Measurements from ENCODE around the gene ITIH4.

DNA sequence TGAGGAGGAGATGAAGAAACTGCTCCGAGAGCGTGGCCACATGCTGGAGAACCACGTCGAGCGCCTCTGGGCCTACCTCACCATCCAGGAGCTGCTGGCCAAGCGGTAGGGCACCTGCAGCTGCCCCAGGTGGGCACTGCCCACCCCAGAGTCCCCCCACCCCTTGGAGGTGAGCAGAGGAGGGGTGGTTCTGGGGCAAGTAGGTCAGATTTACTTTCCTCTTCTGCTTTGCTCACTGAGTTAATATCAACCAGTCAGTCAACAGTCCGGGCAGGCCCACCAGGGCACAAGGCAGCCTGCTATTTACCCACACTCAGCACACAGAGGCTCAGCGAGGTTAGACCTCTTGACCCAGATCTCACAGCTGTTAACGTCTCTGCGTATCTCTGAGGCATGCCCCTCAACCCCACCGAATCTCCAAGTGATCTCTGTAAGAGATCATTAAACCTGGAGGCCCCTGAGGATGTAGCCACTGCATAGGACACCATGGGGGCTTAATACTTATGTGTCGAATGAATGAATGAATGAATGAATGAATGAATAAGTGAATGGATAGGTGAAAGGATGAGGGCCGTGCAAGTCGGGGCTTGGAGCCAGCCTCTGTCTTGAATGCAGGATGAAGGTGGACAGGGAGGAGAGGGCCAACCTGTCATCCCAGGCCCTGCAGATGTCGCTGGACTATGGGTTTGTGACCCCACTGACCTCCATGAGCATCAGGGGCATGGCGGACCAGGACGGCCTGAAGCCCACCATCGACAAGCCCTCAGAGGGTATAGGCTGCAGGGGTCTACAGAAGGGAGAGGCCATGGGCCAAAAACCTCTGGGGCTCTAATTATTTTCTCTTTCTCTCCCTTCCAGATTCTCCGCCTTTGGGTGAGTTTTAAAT is 43.9 kb downstream of the ITIH4 start:
- TF ChIP-seq, protein P1, sequence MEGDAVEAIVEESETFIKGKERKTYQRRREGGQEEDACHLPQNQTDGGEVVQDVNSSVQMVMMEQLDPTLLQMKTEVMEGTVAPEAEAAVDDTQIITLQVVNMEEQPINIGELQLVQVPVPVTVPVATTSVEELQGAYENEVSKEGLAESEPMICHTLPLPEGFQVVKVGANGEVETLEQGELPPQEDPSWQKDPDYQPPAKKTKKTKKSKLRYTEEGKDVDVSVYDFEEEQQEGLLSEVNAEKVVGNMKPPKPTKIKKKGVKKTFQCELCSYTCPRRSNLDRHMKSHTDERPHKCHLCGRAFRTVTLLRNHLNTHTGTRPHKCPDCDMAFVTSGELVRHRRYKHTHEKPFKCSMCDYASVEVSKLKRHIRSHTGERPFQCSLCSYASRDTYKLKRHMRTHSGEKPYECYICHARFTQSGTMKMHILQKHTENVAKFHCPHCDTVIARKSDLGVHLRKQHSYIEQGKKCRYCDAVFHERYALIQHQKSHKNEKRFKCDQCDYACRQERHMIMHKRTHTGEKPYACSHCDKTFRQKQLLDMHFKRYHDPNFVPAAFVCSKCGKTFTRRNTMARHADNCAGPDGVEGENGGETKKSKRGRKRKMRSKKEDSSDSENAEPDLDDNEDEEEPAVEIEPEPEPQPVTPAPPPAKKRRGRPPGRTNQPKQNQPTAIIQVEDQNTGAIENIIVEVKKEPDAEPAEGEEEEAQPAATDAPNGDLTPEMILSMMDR (IDR thresholded peaks at IDR 0.05): no peak
- TF ChIP-seq, protein P2, sequence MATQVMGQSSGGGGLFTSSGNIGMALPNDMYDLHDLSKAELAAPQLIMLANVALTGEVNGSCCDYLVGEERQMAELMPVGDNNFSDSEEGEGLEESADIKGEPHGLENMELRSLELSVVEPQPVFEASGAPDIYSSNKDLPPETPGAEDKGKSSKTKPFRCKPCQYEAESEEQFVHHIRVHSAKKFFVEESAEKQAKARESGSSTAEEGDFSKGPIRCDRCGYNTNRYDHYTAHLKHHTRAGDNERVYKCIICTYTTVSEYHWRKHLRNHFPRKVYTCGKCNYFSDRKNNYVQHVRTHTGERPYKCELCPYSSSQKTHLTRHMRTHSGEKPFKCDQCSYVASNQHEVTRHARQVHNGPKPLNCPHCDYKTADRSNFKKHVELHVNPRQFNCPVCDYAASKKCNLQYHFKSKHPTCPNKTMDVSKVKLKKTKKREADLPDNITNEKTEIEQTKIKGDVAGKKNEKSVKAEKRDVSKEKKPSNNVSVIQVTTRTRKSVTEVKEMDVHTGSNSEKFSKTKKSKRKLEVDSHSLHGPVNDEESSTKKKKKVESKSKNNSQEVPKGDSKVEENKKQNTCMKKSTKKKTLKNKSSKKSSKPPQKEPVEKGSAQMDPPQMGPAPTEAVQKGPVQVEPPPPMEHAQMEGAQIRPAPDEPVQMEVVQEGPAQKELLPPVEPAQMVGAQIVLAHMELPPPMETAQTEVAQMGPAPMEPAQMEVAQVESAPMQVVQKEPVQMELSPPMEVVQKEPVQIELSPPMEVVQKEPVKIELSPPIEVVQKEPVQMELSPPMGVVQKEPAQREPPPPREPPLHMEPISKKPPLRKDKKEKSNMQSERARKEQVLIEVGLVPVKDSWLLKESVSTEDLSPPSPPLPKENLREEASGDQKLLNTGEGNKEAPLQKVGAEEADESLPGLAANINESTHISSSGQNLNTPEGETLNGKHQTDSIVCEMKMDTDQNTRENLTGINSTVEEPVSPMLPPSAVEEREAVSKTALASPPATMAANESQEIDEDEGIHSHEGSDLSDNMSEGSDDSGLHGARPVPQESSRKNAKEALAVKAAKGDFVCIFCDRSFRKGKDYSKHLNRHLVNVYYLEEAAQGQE (IDR thresholded peaks at IDR 0.05; ENCODE audit: low read depth, low read length): no peak
- TF ChIP-seq TAF1 (IDR thresholded peaks at IDR 0.05; ENCODE audit: borderline replicate concordance, low read depth, low read length): no peak
- TF ChIP-seq SMC3 (IDR thresholded peaks at IDR 0.05; ENCODE audit: low read depth, low read length): no peak
- TF ChIP-seq GATA2 (CRISPR knock-in tag; IDR thresholded peaks at IDR 0.05): no peak
- no peak for TF ChIP-seq GABPA (IDR thresholded peaks at IDR 0.05; ENCODE audit: low read depth)
- TF ChIP-seq, protein P3, sequence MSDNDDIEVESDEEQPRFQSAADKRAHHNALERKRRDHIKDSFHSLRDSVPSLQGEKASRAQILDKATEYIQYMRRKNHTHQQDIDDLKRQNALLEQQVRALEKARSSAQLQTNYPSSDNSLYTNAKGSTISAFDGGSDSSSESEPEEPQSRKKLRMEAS (IDR thresholded peaks at IDR 0.05; ENCODE audit: low read depth): no peak
- TF ChIP-seq, protein P4, sequence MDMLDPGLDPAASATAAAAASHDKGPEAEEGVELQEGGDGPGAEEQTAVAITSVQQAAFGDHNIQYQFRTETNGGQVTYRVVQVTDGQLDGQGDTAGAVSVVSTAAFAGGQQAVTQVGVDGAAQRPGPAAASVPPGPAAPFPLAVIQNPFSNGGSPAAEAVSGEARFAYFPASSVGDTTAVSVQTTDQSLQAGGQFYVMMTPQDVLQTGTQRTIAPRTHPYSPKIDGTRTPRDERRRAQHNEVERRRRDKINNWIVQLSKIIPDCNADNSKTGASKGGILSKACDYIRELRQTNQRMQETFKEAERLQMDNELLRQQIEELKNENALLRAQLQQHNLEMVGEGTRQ (IDR thresholded peaks at IDR 0.05; ENCODE audit: borderline replicate concordance, low read depth, low read length): no peak
- TF ChIP-seq, protein P5, sequence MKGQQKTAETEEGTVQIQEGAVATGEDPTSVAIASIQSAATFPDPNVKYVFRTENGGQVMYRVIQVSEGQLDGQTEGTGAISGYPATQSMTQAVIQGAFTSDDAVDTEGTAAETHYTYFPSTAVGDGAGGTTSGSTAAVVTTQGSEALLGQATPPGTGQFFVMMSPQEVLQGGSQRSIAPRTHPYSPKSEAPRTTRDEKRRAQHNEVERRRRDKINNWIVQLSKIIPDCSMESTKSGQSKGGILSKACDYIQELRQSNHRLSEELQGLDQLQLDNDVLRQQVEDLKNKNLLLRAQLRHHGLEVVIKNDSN (IDR thresholded peaks at IDR 0.05; ENCODE audit: borderline replicate concordance, low read depth): no peak
- no peak for TF ChIP-seq RAD21 (IDR thresholded peaks at IDR 0.05; ENCODE audit: low read length)
- no peak for TF ChIP-seq CHD2 (IDR thresholded peaks at IDR 0.05; ENCODE audit: low read length, partially characterized antibody)

Measured in SK-N-SH (cell line).